ENCODE measurements around the gene SPTBN1.

SPTBN1 gene

DNA sequence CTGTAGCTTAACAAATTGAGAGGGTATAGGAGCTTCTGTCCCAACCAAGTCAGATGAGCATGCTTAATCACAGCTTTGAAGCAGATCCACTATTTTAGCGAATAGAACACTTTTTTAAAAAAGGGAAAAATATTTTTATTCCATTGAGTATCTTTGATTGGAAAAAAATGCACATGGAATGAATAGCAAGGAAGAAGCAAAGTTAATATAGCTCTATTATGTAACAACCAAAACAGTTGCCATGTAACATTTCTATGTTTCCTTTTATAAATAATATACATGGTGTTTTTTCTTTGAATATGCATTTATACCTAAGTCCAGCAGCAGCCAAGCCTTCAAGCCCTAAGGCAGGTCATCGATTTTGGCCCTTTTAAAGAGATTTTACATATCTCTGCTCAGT is 21.4 kb upstream of the SPTBN1 start:
- no peaks in the 10 kb centered on the region for H3K4me1 ChIP-seq (ENCODE audit: control insufficient read depth, insufficient read depth, low read length, poor library complexity, severe bottlenecking)
- no peak overlapping the region for H3K27ac ChIP-seq (ENCODE audit: low read depth, low read length, severe bottlenecking)
- no peaks in the 10 kb centered on the region for H3K9me3 ChIP-seq (ENCODE audit: control insufficient read depth, low read length)
- H3K36me3 ChIP-seq (ENCODE audit: control insufficient read depth, insufficient read depth, low read length) = no peaks in the 10 kb centered on the region
- WGBS, 2 experiments (ENCODE audit: insufficient coverage in 2 of 2) = 88% methylated on average over 1 of the region's 2 CpGs; no CpG with 5 or more reads in 1 of the 2 experiments
- no peak overlapping the region for H3K4me3 ChIP-seq (ENCODE audit: extremely low read depth, insufficient read depth, low read length, poor library complexity, severe bottlenecking)

DNA sequence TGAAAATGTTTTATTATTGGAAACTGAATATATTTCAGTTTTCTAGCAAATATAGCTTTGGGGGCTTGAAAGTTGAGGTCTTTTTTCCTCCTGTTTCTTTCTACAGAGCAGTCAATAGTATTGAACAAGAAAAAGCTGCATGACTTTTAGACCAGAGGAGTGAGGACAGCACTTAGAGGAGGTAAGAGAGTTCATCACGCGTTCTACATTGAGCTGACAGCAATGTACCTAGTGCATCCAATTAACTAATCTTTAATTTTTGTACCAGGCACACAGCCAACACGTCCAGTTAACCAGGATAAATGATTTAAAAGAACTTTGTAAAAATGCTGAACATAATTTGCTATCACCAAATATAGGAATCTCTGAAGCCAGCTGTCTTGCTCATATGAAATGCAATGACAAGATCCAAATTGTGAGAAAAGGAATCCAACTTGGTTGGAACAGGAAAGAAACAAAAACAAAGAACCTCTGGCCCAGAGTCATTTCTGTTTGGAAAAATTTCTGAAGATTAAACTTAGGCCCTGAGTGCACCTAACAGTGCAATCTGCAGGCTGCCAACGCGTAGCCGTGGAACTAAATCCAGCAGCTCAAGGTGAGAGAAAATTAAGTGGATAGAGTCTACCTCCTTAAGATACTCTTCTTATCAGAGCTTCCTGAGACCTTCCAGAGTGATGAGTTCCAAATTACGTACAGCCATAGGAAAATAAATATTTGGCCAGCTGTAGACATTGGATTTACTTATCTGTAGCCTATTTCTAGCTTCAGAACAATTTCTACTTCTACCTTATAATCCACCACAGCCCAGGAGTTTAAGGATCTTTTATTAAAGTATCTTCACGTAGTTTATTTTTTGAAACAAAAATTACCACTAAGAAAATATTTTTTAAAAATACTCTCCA is 20.6 kb upstream of the SPTBN1 start:
- H3K4me1 ChIP-seq (ENCODE audit: control insufficient read depth, insufficient read depth, low read length, poor library complexity, severe bottlenecking) = no peaks in the 10 kb centered on the region
- H3K4me3 ChIP-seq (ENCODE audit: extremely low read depth, insufficient read depth, low read length, poor library complexity, severe bottlenecking) = no peak overlapping the region
- no peaks in the 10 kb centered on the region for H3K36me3 ChIP-seq (ENCODE audit: control insufficient read depth, insufficient read depth, low read length)
- 97 to 100% methylated on average over 3 to 5 of the region's 8 CpGs for WGBS, 2 experiments (ENCODE audit: insufficient coverage in 2 of 2)
- no peaks in the 10 kb centered on the region for H3K9me3 ChIP-seq (ENCODE audit: control insufficient read depth, low read length)
- H3K27ac ChIP-seq (ENCODE audit: low read depth, low read length, severe bottlenecking) = no peak overlapping the region

DNA sequence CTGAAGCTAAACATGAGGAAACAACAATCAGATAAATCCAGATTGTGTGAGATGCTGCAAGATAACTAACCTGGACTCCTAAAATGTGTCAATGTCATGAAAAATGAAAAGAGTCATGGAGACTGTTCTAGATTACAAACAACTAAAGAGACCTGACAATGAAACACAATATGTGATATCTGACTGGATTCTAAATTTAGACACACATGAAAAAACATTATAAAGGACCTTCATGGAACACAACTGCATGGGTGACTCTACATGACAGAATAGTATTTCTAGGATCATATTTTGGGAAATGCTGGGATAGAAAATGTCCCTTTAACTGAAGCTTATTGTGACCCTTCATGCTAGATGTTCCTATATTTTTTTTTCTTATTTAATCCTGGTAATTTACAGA is 18.5 kb upstream of the SPTBN1 start:
- no peak overlapping the region for H3K4me3 ChIP-seq (ENCODE audit: extremely low read depth, insufficient read depth, low read length, poor library complexity, severe bottlenecking)
- no peaks in the 10 kb centered on the region for H3K4me1 ChIP-seq (ENCODE audit: control insufficient read depth, insufficient read depth, low read length, poor library complexity, severe bottlenecking)
- H3K27ac ChIP-seq (ENCODE audit: low read depth, low read length, severe bottlenecking) = no peak overlapping the region
- H3K36me3 ChIP-seq (ENCODE audit: control insufficient read depth, insufficient read depth, low read length) = no peaks in the 10 kb centered on the region
- H3K9me3 ChIP-seq (ENCODE audit: control insufficient read depth, low read length) = no peaks in the 10 kb centered on the region

DNA sequence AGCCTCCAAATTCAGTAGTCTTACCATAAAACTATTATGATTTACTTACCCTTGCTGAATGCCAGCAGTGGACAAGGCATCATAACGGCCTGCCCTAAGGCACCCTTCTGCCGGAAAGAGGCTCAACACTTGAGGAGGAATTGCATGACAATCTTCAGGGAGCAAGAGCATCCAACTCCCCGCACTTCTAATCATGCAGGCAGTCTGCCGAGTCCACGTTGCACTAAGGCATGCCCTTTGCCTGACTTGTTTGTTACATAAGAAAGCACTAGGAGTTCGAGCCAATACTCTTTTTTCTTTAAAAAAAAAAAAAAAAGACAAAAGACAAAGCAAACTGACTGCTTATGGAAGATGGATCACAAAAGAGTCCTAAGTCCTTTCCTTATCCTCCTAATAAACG is 17.9 kb upstream of the SPTBN1 start:
- Histone ChIP-seq H3K4me1 (ENCODE audit: control insufficient read depth, insufficient read depth, low read length, poor library complexity, severe bottlenecking) (no peaks in the 10 kb centered on the region), H3K4me3 (ENCODE audit: extremely low read depth, insufficient read depth, low read length, poor library complexity, severe bottlenecking) (no peak overlapping the region), H3K9me3 (ENCODE audit: control insufficient read depth, low read length) (no peaks in the 10 kb centered on the region), H3K36me3 (ENCODE audit: control insufficient read depth, insufficient read depth, low read length) (no peaks in the 10 kb centered on the region), H3K27ac (ENCODE audit: low read depth, low read length, severe bottlenecking) (no peak overlapping the region)
- WGBS, 2 experiments (ENCODE audit: insufficient coverage in 2 of 2) = 75 to 88% methylated on average over 5 to 6 of the region's 7 CpGs

DNA sequence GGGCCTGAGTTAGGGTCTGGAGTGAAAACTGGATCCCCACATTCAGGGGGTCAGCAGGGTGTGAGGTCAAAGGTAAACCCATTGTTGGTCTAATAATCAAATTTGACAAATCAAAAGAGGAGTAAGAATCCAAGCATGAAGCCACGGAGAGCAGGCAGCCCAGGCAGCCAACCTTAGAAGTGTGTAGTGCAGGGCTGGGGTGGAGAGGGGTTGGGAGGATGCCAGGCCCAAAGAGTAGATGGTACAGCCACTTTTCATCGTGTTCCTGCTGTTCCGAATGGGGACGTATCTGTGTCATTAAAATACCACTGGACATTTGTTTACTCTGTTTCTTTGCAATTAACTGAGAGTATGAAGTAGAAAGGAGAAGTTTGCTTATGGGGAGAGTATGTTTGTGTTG is 16.5 kb upstream of the SPTBN1 start:
- 93 to 96% methylated on average over 2 to 4 of the region's 4 CpGs for WGBS, 2 experiments (ENCODE audit: insufficient coverage in 2 of 2)

DNA sequence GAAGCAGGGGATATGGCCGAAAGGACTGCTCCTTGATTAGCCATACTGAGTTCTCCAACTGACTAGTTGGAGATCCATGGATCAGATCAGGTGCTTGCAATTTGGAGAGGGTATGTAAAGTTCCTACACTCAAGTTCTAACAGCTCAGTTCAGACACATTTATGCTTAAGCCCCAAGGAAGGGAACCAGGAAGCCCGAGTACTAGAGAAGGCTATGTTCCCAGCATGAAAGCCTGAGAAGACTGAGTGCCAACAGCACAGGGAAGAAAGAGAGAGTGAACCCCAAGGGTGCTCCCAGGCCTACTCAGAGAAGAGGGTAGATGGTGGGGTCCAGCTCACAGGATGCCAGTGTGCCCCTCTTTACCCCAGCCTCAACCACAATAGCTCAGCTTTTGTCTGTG is 16.1 kb upstream of the SPTBN1 start:
- Histone ChIP-seq H3K27ac (ENCODE audit: low read depth, low read length, severe bottlenecking) (no peak overlapping the region), H3K36me3 (ENCODE audit: control insufficient read depth, insufficient read depth, low read length) (no peaks in the 10 kb centered on the region), H3K4me3 (ENCODE audit: extremely low read depth, insufficient read depth, low read length, poor library complexity, severe bottlenecking) (no peak overlapping the region), H3K9me3 (ENCODE audit: control insufficient read depth, low read length) (no peaks in the 10 kb centered on the region), H3K4me1 (ENCODE audit: control insufficient read depth, insufficient read depth, low read length, poor library complexity, severe bottlenecking) (no peaks in the 10 kb centered on the region)
- 90 to 100% methylated on average over 1 to 2 of the region's 2 CpGs for WGBS, 2 experiments (ENCODE audit: insufficient coverage in 2 of 2)

More for the DNA sequence above, 16.5 kb upstream of the SPTBN1 start:
- H3K4me3 ChIP-seq (ENCODE audit: extremely low read depth, insufficient read depth, low read length, poor library complexity, severe bottlenecking) = no peak overlapping the region
- no peaks in the 10 kb centered on the region for H3K36me3 ChIP-seq (ENCODE audit: control insufficient read depth, insufficient read depth, low read length)
- H3K27ac ChIP-seq (ENCODE audit: low read depth, low read length, severe bottlenecking) = no peak overlapping the region
- no peaks in the 10 kb centered on the region for H3K4me1 ChIP-seq (ENCODE audit: control insufficient read depth, insufficient read depth, low read length, poor library complexity, severe bottlenecking)
- H3K9me3 ChIP-seq (ENCODE audit: control insufficient read depth, low read length) = no peaks in the 10 kb centered on the region

DNA sequence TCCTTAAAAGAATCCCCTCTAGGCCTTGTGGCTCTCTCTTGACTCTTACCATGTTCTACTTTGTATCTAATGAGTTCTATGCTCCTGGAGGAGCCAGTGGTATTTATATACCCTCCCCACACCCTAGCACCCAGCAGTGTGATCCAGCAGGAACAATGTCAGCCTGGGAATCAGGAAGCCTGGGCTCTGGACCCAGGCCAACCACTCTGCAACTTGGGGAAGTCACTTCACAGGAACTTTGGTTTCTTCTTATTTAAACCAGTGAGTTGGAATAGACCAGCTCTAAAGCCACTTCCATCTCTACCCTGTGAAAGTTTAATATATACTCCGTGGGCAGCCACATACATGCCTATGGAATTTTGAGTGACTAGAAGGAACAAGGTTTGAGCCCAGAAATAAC is 11.6 kb upstream of the SPTBN1 start:
- no peak overlapping the region for H3K27ac ChIP-seq (ENCODE audit: low read depth, low read length, severe bottlenecking)
- H3K9me3 ChIP-seq (ENCODE audit: control insufficient read depth, low read length) = no peaks in the 10 kb centered on the region
- H3K36me3 ChIP-seq (ENCODE audit: control insufficient read depth, insufficient read depth, low read length) = no peaks in the 10 kb centered on the region
- no CpG with 5 or more reads among the region's 1 CpG for WGBS, 2 experiments (ENCODE audit: insufficient coverage in 2 of 2)
- no peaks in the 10 kb centered on the region for H3K4me1 ChIP-seq (ENCODE audit: control insufficient read depth, insufficient read depth, low read length, poor library complexity, severe bottlenecking)
- no peak overlapping the region for H3K4me3 ChIP-seq (ENCODE audit: extremely low read depth, insufficient read depth, low read length, poor library complexity, severe bottlenecking)

DNA sequence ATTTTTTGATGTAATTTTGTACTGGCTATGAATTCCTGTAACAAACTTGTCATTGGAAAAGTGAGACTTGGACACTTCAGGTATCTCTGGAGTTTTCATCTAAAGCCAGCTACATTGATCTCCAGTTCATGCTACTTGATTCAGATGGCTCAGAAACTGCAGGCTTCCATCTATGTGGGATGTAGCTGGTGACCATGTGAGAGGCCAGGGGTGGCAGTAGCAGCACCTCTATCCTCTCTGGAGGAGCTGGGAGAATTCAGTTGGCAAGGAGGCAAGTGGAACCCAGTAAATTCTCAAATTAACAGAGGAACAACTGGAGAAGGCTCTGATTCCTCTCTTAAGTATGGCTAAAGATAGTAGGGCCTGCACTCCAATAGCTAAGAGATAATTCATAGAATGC is 10.0 kb upstream of the SPTBN1 start:
- H3K4me1 ChIP-seq (ENCODE audit: control insufficient read depth, insufficient read depth, low read length, poor library complexity, severe bottlenecking) = no peaks in the 10 kb centered on the region
- no peaks in the 10 kb centered on the region for H3K36me3 ChIP-seq (ENCODE audit: control insufficient read depth, insufficient read depth, low read length)
- H3K27ac ChIP-seq (ENCODE audit: low read depth, low read length, severe bottlenecking) = no peak overlapping the region
- H3K9me3 ChIP-seq (ENCODE audit: control insufficient read depth, low read length) = no peaks in the 10 kb centered on the region
- H3K4me3 ChIP-seq (ENCODE audit: extremely low read depth, insufficient read depth, low read length, poor library complexity, severe bottlenecking) = no peak overlapping the region

DNA sequence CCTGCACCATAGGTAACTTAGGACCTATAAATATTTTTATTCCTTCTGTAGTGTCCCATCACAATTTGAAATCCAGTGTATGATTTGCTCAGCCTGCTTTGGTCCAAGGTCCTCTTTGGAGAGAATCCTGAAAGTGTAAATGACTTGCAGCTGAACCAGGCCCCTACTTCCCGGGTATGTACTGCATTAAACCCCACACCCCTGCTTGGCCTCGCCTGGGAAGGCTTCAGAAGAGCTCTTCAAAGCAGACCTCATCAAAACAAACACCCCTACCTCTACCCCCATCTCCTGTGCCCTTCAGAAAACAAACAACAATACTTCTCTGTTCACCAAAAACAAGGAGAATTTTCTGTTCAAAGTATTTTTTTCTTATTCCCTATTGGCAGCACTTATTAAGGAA is 9.5 kb upstream of the SPTBN1 start:
- H3K4me3 ChIP-seq (ENCODE audit: extremely low read depth, insufficient read depth, low read length, poor library complexity, severe bottlenecking) = no peak overlapping the region
- no peaks in the 10 kb centered on the region for H3K36me3 ChIP-seq (ENCODE audit: control insufficient read depth, insufficient read depth, low read length)
- WGBS, 2 experiments (ENCODE audit: insufficient coverage in 2 of 2) = 60 to 86% methylated on average over 1 of the region's 2 CpGs
- H3K9me3 ChIP-seq (ENCODE audit: control insufficient read depth, low read length) = no peaks in the 10 kb centered on the region
- no peaks in the 10 kb centered on the region for H3K4me1 ChIP-seq (ENCODE audit: control insufficient read depth, insufficient read depth, low read length, poor library complexity, severe bottlenecking)
- no peak overlapping the region for H3K27ac ChIP-seq (ENCODE audit: low read depth, low read length, severe bottlenecking)

DNA sequence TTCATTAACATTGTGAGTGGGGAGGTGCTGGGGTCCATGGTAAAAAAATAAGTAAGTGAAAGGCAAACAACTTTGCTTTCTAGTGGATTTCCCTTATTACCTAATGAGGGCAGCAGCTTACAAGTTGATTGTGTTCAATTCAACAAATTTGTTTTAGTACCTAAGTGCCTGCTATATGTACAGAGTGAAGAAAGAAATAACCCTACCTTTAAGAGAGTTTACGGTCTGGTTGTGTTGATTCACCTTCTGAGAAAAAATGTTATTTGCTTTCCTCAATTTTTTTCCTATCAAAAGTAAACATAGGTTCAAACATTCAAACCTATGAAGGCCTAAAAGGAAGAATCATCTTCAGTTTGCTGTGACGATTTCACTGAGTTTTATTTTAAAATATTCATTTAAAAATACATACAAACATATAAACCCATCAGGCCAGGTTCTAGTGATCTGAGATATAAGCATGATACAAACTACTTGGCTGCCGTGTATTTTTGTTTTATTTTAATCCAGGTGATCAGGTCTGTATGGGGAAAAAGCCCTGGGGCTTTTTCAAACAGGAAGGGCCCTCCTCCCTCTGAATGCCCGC is 1.5 kb upstream of the SPTBN1 start:
- no peaks in the 10 kb centered on the region for H3K9me3 ChIP-seq (ENCODE audit: control insufficient read depth, low read length)
- no peak overlapping the region for H3K27ac ChIP-seq (ENCODE audit: low read depth, low read length, severe bottlenecking)
- H3K4me3 ChIP-seq (ENCODE audit: extremely low read depth, insufficient read depth, low read length, poor library complexity, severe bottlenecking) = peak overlapping the region; percentile 72
- no peaks in the 10 kb centered on the region for H3K36me3 ChIP-seq (ENCODE audit: control insufficient read depth, insufficient read depth, low read length)
- H3K4me1 ChIP-seq (ENCODE audit: control insufficient read depth, insufficient read depth, low read length, poor library complexity, severe bottlenecking) = peaks cover 9% of the 10 kb centered on the region
- WGBS, 2 experiments (ENCODE audit: insufficient coverage in 2 of 2) = 41% methylated on average over 2 of the region's 4 CpGs; no CpG with 5 or more reads in 1 of the 2 experiments

DNA sequence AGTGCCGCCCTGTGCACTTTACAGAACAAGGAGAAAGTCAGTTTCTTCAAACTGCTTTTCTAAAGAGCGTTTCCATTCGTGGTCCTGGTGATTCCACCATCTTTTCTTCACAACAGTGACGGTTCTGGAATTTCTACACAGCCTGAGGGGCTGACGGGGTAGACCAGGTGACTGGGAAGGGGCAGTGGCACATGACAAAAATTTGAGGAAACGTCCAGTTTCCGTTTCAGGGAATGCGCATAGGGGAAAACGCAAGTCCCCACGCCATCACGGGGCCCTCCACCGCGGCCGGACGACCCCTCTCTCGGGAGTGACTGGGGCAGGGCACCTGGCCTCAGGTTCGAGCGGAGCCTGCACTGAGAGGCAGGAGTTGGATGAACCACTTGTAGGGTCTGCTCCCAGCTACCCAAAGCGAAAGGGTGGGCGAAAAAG is 980 bp upstream of the SPTBN1 start:
- peak overlapping the region; percentile 84 for H3K27ac ChIP-seq (ENCODE audit: low read depth, low read length, severe bottlenecking)
- 5 to 6% methylated on average over 13 to 16 of the region's 20 CpGs for WGBS, 2 experiments (ENCODE audit: insufficient coverage in 2 of 2)

More for the DNA sequence above, 980 bp upstream of the SPTBN1 start:
- H3K36me3 ChIP-seq (ENCODE audit: control insufficient read depth, insufficient read depth, low read length) = no peaks in the 10 kb centered on the region
- H3K4me3 ChIP-seq (ENCODE audit: extremely low read depth, insufficient read depth, low read length, poor library complexity, severe bottlenecking) = peak overlapping the region; percentile 72
- H3K9me3 ChIP-seq (ENCODE audit: control insufficient read depth, low read length) = no peaks in the 10 kb centered on the region
- peaks cover 9% of the 10 kb centered on the region for H3K4me1 ChIP-seq (ENCODE audit: control insufficient read depth, insufficient read depth, low read length, poor library complexity, severe bottlenecking)
